Colon (tissue), 2 donors: Measurements from ENCODE around the gene HIVEP3.

Experiments
- FAIRE-seq: peaks from 2 replicates; lab custom pipeline; 2012; peaks lifted over from hg19 to GRCh38; lab: Jason Lieb, UNC
- donor health status: control.
- donor health status: control.

Gene HIVEP3

GRCh38 chr1:41663671-41664400 is 254.9 kb downstream of the HIVEP3 start:
- no peak for FAIRE-seq

GRCh38 chr1:41662765-41663437 is 255.8 kb downstream of the HIVEP3 start:
- FAIRE-seq, result no peak

GRCh38 chr1:41662061-41662764 is 256.5 kb downstream of the HIVEP3 start:
- no peak for FAIRE-seq

- no peak for FAIRE-seq
Measured at GRCh38 chr1:41661428-41662060, 257.2 kb downstream of the HIVEP3 start.

- no peak for FAIRE-seq
Measured at GRCh38 chr1:41660570-41661427, 257.9 kb downstream of the HIVEP3 start.

GRCh38 chr1:41659903-41660302 is 258.8 kb downstream of the HIVEP3 start:
- no peak for FAIRE-seq

GRCh38 chr1:41659159-41659495 is 259.6 kb downstream of the HIVEP3 start:
- FAIRE-seq, result no peak

- FAIRE-seq, result no peak
Measured at GRCh38 chr1:41658431-41659158, 260.1 kb downstream of the HIVEP3 start.

- no peak for FAIRE-seq
Measured at GRCh38 chr1:41657679-41658295, 260.9 kb downstream of the HIVEP3 start.

GRCh38 chr1:41656825-41657500 is 261.8 kb downstream of the HIVEP3 start:
- FAIRE-seq, result no peak

GRCh38 chr1:41656068-41656467 is 262.7 kb downstream of the HIVEP3 start:
- no peak for FAIRE-seq

GRCh38 chr1:41655632-41656031 is 263.1 kb downstream of the HIVEP3 start:
- no peak for FAIRE-seq

GRCh38 chr1:41653574-41653973 is 265.1 kb downstream of the HIVEP3 start:
- no peak for FAIRE-seq

- no peak for FAIRE-seq
Measured at GRCh38 chr1:41652384-41653265, 266.1 kb downstream of the HIVEP3 start.

GRCh38 chr1:41650028-41650880 is 268.5 kb downstream of the HIVEP3 start:
- FAIRE-seq, result no peak

GRCh38 chr1:41649396-41650027 is 269.2 kb downstream of the HIVEP3 start:
- FAIRE-seq, result no peak

- FAIRE-seq, result no peak
Measured at GRCh38 chr1:41648844-41649243, 269.9 kb downstream of the HIVEP3 start.

- FAIRE-seq, result no peak
Measured at GRCh38 chr1:41648230-41648629, 270.5 kb downstream of the HIVEP3 start.
